Measurements from ENCODE around the gene PUSL1.

DNA sequence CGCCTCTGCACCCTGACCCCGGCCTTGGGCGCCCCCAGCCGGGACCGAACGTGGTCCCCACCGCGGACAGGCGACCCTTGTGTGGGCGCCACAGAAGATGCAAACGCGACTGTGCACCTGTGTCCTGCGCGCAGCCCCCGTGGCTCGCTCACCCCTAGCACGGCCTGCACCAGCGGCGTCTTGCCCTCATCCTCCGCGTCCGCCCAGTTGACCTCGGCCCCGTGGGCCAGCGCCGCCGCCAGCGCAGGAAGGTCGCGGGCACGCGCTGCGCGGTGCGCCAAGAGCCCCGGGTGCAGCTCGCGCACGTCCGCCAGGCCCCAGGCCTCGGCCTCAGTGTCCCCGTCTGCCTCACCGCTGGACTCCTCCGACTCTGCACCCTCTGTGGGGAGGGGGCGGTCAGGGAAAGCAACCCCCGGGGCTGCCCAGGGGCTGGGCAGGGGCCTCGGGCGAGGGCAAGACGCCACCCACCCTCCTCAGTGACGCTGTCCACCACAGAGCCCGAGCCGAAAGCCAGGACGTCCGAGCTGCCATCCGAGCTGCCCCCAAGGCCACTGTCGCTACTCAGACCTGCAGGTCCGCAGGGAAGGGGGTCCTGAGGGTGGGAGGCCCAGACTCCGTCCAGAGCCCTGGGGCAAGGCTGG, 14.0 kb upstream of the PUSL1 start:
- TF ChIP-seq, protein P1, sequence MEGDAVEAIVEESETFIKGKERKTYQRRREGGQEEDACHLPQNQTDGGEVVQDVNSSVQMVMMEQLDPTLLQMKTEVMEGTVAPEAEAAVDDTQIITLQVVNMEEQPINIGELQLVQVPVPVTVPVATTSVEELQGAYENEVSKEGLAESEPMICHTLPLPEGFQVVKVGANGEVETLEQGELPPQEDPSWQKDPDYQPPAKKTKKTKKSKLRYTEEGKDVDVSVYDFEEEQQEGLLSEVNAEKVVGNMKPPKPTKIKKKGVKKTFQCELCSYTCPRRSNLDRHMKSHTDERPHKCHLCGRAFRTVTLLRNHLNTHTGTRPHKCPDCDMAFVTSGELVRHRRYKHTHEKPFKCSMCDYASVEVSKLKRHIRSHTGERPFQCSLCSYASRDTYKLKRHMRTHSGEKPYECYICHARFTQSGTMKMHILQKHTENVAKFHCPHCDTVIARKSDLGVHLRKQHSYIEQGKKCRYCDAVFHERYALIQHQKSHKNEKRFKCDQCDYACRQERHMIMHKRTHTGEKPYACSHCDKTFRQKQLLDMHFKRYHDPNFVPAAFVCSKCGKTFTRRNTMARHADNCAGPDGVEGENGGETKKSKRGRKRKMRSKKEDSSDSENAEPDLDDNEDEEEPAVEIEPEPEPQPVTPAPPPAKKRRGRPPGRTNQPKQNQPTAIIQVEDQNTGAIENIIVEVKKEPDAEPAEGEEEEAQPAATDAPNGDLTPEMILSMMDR (IDR thresholded peaks at IDR 0.05): no peak
- TF ChIP-seq ZFX (IDR thresholded peaks at IDR 0.05; ENCODE audit: borderline replicate concordance): no peak
